ENCODE data around the gene RAB10.
"Not testable (repeated sequence)": the region's sequence is repeated elsewhere in the genome, so short reads cannot be mapped to it uniquely, and the experiment has no call there.

RAB10 gene

GRCh38 chr2:26054598-26055348, 20.9 kb downstream of the RAB10 start:
- in situ Hi-C loops (cut with MboI; ENCODE audit: low sequenced_read_pairs), result no loop called here

DNA sequence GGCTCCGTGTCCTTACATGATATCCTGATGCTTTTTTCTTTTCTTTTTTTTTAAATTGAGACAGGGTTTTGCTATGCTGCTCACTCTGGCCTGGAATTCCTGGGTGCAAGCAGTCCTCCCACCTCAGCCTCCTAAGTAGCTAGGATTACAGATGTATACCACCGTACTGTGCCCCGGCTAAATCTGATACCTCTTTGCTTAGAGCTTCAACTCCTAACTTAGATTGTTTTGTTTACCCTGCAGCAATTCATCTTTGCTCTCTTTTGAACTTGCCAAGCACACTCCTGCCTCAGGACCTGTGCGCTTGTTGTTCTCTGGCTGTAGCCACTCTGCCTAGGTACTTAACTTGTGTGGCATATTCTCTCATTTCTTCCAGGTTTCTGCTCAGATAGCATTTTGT, 24.5 kb downstream of the RAB10 start:
- in situ Hi-C loops (cut with MboI; ENCODE audit: low sequenced_read_pairs), result no loop called here

DNA sequence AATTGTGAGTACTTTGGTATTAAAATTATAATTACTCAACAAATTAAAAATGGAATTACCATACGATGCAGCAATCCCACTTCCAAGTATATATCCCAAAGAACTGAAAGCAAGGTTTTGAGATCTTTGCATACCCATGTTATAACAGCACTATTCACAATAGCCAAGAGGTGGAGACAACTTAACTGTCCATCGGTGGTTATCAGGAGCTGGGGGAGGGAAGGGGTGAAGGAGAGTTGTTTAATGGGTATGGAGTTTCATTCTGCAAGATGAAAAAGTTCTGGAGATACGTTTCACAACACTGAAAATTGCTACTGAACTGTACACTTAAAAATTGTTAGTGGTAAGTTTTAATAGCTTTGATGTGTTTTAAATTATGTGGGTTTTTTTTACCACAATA, 25.7 kb downstream of the RAB10 start:
- in situ Hi-C loops (cut with MboI; ENCODE audit: low sequenced_read_pairs), result no loop called here

- in situ Hi-C loops (cut with MboI; ENCODE audit: low sequenced_read_pairs), result no loop called here
Measured at GRCh38 chr2:26061539-26061938, 27.7 kb downstream of the RAB10 start.

- in situ Hi-C loops (cut with MboI; ENCODE audit: low sequenced_read_pairs), result no loop called here
Measured at GRCh38 chr2:26064846-26065245, 31.0 kb downstream of the RAB10 start.

GRCh38 chr2:26067186-26067974, 33.5 kb downstream of the RAB10 start:
- in situ Hi-C loops (cut with MboI; ENCODE audit: low sequenced_read_pairs), result no loop called here

DNA sequence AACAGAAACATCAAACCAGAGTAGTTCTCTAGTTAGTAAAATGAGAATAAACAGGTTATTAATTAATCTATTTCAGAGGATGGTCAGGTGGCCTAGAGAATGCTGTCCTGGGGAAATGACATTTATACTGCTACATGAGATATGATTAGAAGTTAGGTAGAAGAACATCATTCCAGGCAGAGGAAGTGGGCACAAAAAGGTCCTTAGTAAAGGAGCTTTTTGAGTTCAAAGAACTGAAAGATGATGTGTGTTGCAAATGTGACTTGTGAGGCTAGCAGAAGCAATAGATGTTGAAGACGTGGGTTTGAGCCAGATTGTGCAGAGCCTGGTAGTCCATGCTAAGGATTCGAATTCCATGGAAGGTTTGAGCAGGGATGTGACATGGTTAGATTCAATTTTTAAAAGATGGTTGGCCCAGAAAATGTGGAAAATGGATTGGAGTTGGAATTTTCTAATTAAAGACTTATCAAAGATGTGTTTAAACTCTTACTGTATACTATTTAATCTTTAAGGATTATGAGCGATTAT, 34.2 kb downstream of the RAB10 start:
- in situ Hi-C loops (cut with MboI; ENCODE audit: low sequenced_read_pairs), result no loop called here

GRCh38 chr2:26068602-26069298, 34.9 kb downstream of the RAB10 start:
- in situ Hi-C loops (cut with MboI; ENCODE audit: low sequenced_read_pairs), result no loop called here

DNA sequence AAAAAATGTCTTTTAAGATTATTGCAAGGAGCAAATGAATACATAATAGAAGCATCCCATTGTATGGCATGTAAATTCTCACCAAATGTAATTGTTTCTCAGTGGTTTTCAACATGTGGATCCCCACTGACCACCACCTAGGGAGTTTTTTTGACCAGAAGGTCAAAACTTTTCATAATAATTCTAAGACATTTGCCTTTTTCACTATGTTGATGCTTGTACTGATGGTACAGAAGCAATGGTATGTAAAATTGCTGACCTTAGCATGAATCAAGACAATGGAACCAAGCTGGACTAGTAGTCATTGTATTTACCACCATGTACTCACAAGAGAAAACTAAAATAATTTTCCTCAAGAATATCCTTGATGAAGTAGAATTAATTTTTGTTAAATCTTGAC, 36.8 kb downstream of the RAB10 start:
- in situ Hi-C loops (cut with MboI; ENCODE audit: low sequenced_read_pairs), result no loop called here

- in situ Hi-C loops (cut with MboI; ENCODE audit: low sequenced_read_pairs), result no loop called here
Measured at GRCh38 chr2:26072925-26073768, 39.3 kb downstream of the RAB10 start.

DNA sequence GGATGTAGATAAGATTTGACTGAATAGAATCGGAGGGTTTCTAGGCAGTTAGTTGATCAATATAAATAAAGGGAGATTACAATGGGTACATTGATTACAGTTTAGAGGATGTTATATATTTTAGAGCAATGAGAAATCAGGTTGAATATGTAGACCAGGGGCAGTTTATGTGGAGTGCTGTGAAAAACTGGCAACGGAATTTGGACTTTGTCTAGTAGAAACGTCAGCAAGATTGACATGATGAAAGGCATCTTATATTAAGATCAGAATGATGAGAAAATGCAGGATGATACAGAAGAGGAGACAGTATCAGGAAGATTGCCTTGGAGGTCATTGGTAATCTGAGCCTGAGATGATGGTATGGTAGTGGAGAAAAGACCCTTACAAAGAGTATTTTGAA, 39.9 kb downstream of the RAB10 start:
- in situ Hi-C loops (cut with MboI; ENCODE audit: low sequenced_read_pairs), result no loop called here

DNA sequence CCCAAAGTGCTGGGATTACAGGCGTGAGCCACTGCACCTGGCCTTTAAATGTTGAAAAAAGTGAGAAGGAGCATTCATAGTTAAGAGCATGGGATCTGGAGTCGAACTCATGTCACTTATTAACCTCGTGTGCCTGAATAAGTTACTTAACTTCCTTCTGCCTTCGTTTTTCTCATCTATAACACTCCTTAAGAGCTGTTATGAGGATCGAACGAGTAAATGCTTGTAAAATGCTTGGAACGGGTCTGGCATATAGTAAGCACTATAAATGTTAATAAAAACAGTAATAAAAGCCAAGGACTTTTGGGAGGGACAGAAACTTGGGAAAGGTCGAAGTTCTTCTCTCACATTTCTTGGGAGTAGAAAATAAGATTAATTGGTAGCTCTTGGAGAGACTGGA, 40.8 kb downstream of the RAB10 start:
- in situ Hi-C loops (cut with MboI; ENCODE audit: low sequenced_read_pairs), result no loop called here

DNA sequence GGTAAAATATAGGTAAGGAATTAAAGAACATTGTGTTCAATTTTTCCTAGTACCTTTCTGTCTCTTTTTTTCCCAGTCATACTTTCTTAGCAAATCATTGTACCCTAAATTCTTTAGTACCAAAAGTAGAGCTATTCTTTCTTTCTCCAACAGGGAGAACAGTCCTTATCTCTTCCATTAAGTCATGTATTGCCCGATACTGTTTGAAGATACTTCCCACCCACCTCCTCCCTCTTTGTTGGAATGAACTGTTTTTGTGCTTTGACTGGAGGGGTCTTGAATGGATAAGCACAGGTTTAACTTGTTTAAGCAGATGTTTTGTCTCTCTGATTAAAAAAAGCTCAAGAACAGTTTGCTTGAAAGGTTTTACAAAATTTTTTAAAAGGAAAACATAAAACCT, 41.3 kb downstream of the RAB10 start:
- in situ Hi-C loops (cut with MboI; ENCODE audit: low sequenced_read_pairs), result no loop called here

GRCh38 chr2:26076001-26076587, 42.2 kb downstream of the RAB10 start:
- in situ Hi-C loops (cut with MboI; ENCODE audit: low sequenced_read_pairs), result no loop called here

- in situ Hi-C loops (cut with MboI; ENCODE audit: low sequenced_read_pairs), result no loop called here
Measured at GRCh38 chr2:26077291-26077690, 43.4 kb downstream of the RAB10 start.

DNA sequence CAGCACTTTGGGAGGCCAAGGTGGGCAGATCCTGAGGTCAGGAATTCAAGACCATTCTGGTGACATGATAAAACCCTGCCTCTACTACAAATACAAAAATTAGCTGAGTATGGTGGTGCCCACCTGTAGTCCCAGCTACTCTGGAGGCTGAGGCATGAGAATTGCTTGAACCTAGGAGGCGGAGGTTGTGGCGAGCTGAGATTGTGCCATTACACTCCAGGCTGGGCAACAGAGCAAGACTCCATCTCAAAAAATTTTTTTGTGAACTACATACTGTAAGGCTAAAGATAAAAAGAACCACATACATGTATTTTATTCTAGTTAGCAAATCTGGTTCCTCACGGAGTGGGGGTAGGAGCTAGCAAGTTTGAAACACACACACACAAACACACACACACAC, 45.1 kb downstream of the RAB10 start:
- in situ Hi-C loops (cut with MboI; ENCODE audit: low sequenced_read_pairs), result no loop called here

DNA sequence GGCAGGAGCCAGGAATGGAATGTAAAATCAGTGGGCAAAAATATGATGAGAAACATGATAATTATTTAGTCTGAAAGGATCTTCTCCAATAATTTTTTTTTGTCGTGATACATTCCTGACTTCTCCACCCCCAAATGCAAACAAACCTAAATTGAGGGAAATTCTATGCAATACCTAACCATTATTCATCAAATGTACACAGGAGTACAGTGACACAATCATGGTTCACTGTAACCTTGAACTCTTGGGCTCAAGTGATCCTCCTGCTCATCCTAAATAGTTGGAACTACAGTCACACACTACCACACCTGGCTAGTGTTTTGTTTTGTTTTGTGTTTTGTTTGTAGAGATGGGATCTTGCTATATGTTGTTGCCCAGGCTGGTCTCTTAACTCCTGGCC, 46.5 kb downstream of the RAB10 start:
- in situ Hi-C loops (cut with MboI; ENCODE audit: low sequenced_read_pairs), result no loop called here

DNA sequence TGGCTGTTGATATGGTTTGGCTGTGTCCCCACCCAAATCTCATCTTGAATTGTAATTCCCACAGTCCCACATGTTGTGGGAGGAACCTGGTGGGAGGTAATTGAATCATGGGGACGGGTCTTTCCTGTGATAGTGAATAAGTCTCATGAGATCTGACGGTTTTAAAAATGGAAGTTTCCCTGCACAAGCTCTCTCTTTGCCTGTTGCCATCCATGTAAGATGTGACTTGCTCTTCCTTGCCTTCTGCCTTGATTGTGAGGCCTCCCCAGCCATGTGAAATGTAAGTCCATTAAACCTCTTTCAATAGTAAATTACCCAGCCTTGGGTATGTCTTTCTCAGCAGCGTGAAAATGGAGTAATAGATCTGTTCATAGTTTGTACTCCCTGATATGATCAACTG, 47.0 kb downstream of the RAB10 start:
- in situ Hi-C loops (cut with MboI; ENCODE audit: low sequenced_read_pairs), result not testable (repeated sequence)

DNA sequence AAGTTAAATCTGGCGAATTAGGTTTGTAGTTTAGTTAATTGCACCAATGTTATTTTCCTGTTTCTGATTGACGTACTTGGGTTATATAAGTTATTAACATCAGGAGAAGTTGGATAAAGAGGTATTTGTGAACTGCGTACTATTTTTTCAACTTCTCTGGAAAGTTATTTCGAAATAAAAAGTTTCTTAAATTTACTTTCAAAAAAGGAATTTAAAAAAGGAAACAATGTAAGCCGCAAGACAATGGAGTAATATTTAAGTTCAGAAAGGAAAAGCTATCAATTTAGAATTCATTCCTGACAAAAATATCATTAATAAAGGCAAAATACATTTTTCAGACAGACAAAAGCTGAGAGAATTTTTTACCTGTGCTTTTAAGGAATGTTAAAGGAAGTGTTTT, 47.7 kb downstream of the RAB10 start:
- in situ Hi-C loops (cut with MboI; ENCODE audit: low sequenced_read_pairs), result no loop called here

DNA sequence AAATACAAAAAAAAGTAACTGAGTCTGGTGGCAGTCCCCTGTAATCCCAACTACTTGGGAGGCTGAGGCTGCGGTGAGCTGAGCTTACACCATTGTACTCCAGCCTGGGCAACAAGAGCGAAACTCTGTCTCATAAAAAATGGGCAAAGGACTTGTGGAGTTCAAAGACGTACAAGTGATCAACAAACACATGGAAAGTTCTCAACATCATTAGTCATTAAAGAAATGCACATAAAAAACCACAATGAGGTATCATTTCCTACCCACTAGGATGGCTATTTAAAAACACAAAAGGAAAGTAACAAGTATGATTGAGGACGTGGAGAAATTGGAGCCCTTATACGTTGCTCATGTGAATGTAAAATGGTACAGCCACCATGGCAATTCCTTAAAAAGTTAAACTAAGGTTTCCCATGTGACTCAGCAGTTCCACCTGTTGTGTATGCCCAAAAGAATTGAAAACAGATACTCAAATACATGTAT, 52.3 kb downstream of the RAB10 start:
- in situ Hi-C loops (cut with MboI; ENCODE audit: low sequenced_read_pairs), result no loop called here

All from hTERT RPE-1 (cell line).